Stimulated activated CD8-positive, alpha-beta memory T cell treated with anti-CD3 and anti-CD28 coated beads, Interleukin-7, amount 100 ng/mL, for 1 hour (primary cell): ENCODE measurements around the gene ARID5A.

Experiments used
- DNase-seq, 2 donors: peaks; one replicate each; pipeline ENCODE4 v3.0.0-alpha.2; 2020; ENCODE audit warnings: low read depth in 2 of 2

Gene ARID5A

DNA sequence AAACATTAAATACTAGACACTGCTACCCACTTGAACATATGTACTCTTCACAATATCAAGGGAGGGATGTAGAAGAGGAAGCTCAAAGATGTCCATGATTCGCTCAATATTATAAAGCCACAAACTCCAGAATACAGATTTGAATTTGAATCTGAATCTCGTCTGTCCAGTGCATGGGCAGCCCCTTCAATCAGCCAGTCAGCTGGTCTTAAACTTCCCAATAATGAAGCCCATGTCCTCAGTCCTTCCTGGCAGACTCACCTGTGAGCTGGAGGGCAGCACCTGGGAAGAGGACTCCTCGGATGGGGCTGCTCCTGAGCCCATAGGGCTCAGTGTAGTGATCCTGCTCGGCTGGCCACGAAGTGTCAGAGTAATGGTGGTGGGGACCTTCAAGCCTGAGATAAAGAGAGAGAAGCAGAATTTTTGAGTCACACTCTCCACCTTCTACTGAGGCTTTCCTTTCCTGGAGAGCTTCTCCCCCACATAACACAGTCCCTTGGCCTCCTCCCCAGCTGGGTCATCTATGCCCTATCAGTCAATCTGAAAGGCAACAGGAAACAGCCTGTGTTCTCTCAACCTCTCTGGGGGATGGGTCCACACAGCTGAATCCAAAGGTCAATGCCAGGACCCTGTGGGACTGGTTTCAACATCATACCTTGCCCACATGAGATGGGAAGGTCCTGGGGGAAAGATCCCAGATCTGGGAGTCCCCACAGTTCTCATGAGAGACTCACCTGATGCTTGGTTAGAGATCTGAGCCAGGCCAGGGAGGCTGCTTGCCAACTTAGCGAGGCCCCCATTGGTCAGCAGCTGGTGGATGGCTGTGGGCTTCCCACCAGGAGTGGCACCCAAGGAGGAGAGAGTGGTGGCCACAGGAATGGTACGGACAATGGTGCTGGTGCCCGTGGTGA lies 65.1 kb downstream of the ARID5A start:
- DNase-seq = no peak
